ENCODE results near the gene LRP1B. TPM values are rescaled to one million over a fixed set of nuclear protein-coding genes. Genes with fewer than 3 reads are reported as not detected.

LRP1B gene
- total and polyA plus RNA-seq, 2 of the 8 experiments (the other 6 are each of a cell fraction or from before 2014, with no cell fraction given), result 0.03 TPM; not detected in 1

DNA sequence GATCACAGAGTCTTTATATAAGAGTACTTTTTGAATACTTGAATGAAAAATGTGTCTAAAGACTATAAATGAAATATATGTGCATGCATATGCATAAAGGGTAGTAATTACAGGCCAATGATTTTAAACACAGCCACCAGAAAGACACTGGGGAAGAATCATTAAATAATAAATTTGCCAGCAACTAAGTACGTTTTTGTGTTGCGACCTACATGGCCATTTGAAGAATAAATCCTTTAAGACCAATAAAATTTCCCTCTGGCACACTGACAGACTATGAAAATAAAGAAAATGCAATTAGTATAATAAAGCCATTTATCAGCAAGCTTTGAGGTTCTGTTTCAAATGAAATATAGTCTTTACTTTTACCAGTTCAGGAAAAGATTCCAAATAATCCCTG is 1413.3 kb downstream of the LRP1B start:
- POLR2A ChIA-PET (ENCODE audit: partially characterized antibody), result no interaction called here
- H4K91ac ChIP-seq (replicated peaks; ENCODE audit: insufficient read length, low read length), result no peak overlapping the region
- no peak overlapping the region for H3K14ac ChIP-seq (ENCODE audit: insufficient read length)
- H3K4ac ChIP-seq (replicated peaks; ENCODE audit: insufficient read length, low read depth, low read length), result no peak overlapping the region
- no peaks in the 10 kb centered on the region for H3K9me3 ChIP-seq (ENCODE audit: insufficient read depth in 2 of 2, low read depth in 1 of 2, low read length in 1 of 2)
- no peaks in the 10 kb centered on the region for H3K4me1 ChIP-seq (replicated peaks in 1 of 4; ENCODE audit: control insufficient read depth in 3 of 4, insufficient read depth in 4 of 4, low read length in 3 of 4)
- no peak overlapping the region for H2BK12ac ChIP-seq (ENCODE audit: low read depth, low read length)
- FAIRE-seq (no peak), DNase-seq (ENCODE audit: low read depth in 1 of 2, low spot score in 2 of 2) (no peak)
- no peak overlapping the region for H3K56ac ChIP-seq (replicated peaks; ENCODE audit: insufficient read length, low read depth, low read length)
- CTCF ChIA-PET (ENCODE audit: partially characterized antibody), result no interaction called here
- no peak overlapping the region for H3K18ac ChIP-seq (ENCODE audit: extremely low read depth, low read length)
- no peaks in the 10 kb centered on the region for H3K36me3 ChIP-seq (ENCODE audit: control insufficient read depth in 2 of 4, insufficient read depth in 4 of 4, low read length in 3 of 4)
- H3K23ac ChIP-seq (ENCODE audit: insufficient read length), result no peak overlapping the region
- H4K20me1 ChIP-seq (replicated peaks in 1 of 2; ENCODE audit: control insufficient read depth in 1 of 2, insufficient read depth in 2 of 2, low read length in 2 of 2), result no peaks in the 10 kb centered on the region
- no peak overlapping the region for H2BK5ac ChIP-seq (ENCODE audit: low read depth, low read length)
- H3K4me2 ChIP-seq (ENCODE audit: insufficient read depth in 1 of 2, low read depth in 2 of 2, low read length in 2 of 2), result no peak overlapping the region
- H2BK120ac ChIP-seq (replicated peaks; ENCODE audit: low read depth, low read length), result no peak overlapping the region
- H2BK20ac ChIP-seq (ENCODE audit: low read length), result no peak overlapping the region
- H4K5ac ChIP-seq (ENCODE audit: insufficient read length, low read depth, low read length), result no peak overlapping the region
- no peak overlapping the region for H3K27ac ChIP-seq (ENCODE audit: low read depth, low read length)
- no peaks in the 10 kb centered on the region for H3K79me1 ChIP-seq (ENCODE audit: low read depth, low read length)
- H3K27me3 ChIP-seq (replicated peaks in 1 of 4; ENCODE audit: control insufficient read depth in 3 of 4, extremely low read depth in 1 of 4, insufficient read depth in 3 of 4, low read length in 3 of 4), result no peaks in the 10 kb centered on the region
- no peak overlapping the region for H2AK5ac ChIP-seq (ENCODE audit: low read depth, low read length)
- H2BK15ac ChIP-seq (ENCODE audit: low read length), result no peak overlapping the region
- WGBS, 2 experiments (ENCODE audit: extremely low coverage in 1 of 2, insufficient coverage in 1 of 2, insufficient read length in 1 of 2, insufficient replicate concordance in 2 of 2, low coverage in 1 of 2, low lambda C conversion rate in 2 of 2, missing lambda C conversion rate in 1 of 2), result 90% methylated on average over 2 of the region's 2 CpGs; no CpG with 5 or more reads in 1 of the 2 experiments
- no peak overlapping the region for H2AFZ ChIP-seq (ENCODE audit: low read length)
- no peak overlapping the region for H3K4me3 ChIP-seq (ENCODE audit: extremely low read depth in 1 of 4, insufficient read depth in 2 of 4, low read depth in 3 of 4, low read length in 4 of 4)
- H3K9ac ChIP-seq (replicated peaks in 1 of 4; ENCODE audit: extremely low read depth in 1 of 4, low read depth in 3 of 4, low read length in 3 of 4), result no peak overlapping the region
- no peaks in the 10 kb centered on the region for H3K79me2 ChIP-seq (ENCODE audit: control insufficient read depth in 1 of 2, insufficient read depth in 2 of 2, low read length in 2 of 2)
- TF ChIP-seq BRCA1 (IDR thresholded peaks at IDR 0.05; ENCODE audit: low read depth, low read length) (no peak), SP2 (IDR thresholded peaks at IDR 0.05; ENCODE audit: low read length) (no peak), TAF1 (IDR thresholded peaks at IDR 0.05; ENCODE audit: low read depth, low read length) (no peak), HDAC6 (IDR thresholded peaks at IDR 0.05; ENCODE audit: low read depth, low read length) (no peak), ASH2L (IDR thresholded peaks at IDR 0.05; ENCODE audit: low read length) (no peak)
- H3K23me2 ChIP-seq (ENCODE audit: low read depth, low read length), result no peaks in the 10 kb centered on the region
- no peak overlapping the region for H4K8ac ChIP-seq (ENCODE audit: extremely low read depth, insufficient read depth, low read length)

All from H1 (cell line).